Fibroblast of the aortic adventitia (primary cell): ENCODE results near the gene COL23A1. TPM values are rescaled to one million over a fixed set of nuclear protein-coding genes. Genes with fewer than 3 reads are reported as not detected.

ENCODE experiments used
- DNase-seq: peaks from one replicate; pipeline ENCODE4 v3.0.0-alpha.2; 2010; ENCODE audit warnings: low read depth
- H3K4me3 ChIP-seq: 2 replicates; pipeline ENCODE4 v1.5.1; 2011; ENCODE audit warnings: low read depth, mild to moderate bottlenecking, control low read depth, low read length, moderate library complexity
- CTCF ChIP-seq: IDR thresholded peaks from 2 replicates; pipeline ENCODE4 v1.5.1; 2011; ENCODE audit warnings: mild to moderate bottlenecking, low read length, control low read depth, inconsistent platforms; ENCODE audit not compliant: insufficient read depth
- total RNA-seq: library from RNA; depleted of rRNA; stranded (reverse); fragments of >200 nt; gene quantifications from 2 replicates; pipeline ENCODE4 v1.2.3, GENCODE V29; 2012; ENCODE audit warnings: low replicate concordance

COL23A1 gene
- total RNA-seq, 1 donor = not detected

GRCh38 chr5:178435321-178436238, 154.6 kb downstream of the COL23A1 start:
- DNase-seq = no peak
- TF ChIP-seq CTCF = no peak
- H3K4me3 ChIP-seq = no peak overlapping the region

DNA sequence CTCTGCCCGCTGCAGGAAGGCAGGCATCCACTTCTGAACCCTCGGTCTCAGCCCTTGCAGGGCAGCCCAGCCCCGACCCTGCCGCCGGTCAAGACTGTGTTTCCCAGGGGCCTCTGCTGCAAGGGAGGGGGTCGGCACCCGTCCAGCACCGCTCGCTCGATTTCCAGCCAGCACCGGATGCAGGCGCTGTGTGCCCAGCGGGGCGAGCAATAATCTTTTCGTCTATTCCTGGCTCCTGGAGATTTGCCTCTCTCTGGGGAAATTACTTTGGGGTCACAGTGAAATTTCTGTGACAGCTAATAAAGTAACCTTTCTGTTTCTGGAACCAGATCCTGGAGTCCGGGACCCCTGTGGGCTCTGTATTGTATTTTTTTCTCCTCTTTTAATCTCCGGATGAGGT, 155.3 kb downstream of the COL23A1 start:
- DNase-seq = no peak
- TF ChIP-seq CTCF = no peak
- no peak overlapping the region for H3K4me3 ChIP-seq

GRCh38 chr5:178434016-178434761, 156.0 kb downstream of the COL23A1 start:
- no peak for TF ChIP-seq CTCF
- DNase-seq = no peak
- no peak overlapping the region for H3K4me3 ChIP-seq

- H3K4me3 ChIP-seq = no peak overlapping the region
- no peak for DNase-seq
- no peak for TF ChIP-seq CTCF
Observed at GRCh38 chr5:178433273-178433775, 156.9 kb downstream of the COL23A1 start.

DNA sequence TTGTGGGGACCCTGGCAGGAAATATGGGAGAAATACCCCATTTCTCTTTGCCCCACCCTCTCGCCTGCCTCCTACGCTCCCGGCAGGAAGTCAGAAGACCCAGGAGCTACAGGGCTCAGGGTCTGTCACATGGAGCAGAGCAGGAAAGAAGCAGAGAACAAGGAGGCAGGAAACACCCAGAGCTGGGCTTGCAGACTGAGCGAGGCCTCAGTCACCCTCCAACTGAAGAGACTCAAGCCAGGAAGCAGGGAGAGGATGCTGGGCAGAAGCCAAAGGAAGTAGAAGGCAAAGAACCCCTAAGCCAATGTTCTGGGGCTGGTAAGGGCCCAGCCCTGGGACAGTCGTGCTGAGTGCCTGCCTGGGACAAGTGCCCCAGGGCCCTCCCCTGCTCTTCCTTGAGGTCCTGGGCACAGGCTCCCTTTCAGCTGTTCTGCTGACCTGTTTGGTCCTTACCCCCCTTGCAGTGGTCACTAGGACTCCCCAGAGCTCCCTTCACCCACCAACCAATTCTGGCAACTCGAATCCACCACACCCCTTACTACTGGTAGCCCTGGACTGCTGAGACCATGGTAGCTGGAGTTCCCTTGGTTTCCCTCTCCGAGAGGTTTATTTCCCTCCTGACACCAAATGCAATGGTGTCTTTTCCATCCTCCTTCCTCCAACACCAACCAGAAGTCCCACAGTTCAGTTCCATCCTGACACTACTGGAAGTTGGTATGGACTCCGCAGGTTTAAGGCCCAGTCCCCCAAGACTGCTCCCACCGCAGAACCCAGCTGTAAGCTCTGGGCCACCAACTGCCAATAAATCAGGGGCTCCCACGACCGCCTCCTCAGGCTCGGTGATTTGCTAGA, 157.5 kb downstream of the COL23A1 start:
- no peak overlapping the region for H3K4me3 ChIP-seq
- TF ChIP-seq CTCF = no peak
- DNase-seq = no peak

DNA sequence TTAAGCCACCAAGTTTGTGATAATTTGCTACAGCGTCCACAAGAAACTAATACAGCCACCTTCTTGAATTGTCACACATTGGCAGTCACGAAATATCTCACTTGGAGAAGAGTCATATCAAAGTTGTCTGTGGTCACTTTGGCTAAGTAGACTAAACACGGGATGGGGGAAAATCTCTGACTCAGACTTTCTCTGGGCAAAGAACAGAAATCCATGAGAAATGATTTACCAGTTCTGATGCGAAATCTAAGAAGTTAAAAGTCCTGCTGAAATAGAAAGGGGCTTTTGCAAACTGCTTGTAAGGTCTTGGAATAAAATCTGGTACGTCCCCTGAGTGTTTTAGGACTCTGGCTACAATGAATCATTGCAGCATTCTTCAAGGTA, 158.4 kb downstream of the COL23A1 start:
- no peak for DNase-seq
- TF ChIP-seq CTCF = no peak

More for the DNA sequence above, 158.4 kb downstream of the COL23A1 start:
- no peak overlapping the region for H3K4me3 ChIP-seq
